GM12874 (cell line): ENCODE results near the gene TTC7B.

ENCODE experiments used
- TF ChIP-seq, protein P1 (sequence below): IDR thresholded peaks from 2 replicates; pipeline ENCODE4 v1.5.1; 2011; ENCODE audit warnings: low read depth, mild to moderate bottlenecking, control low read depth, low read length, moderate library complexity; ENCODE audit not compliant: insufficient read depth

Gene TTC7B

DNA sequence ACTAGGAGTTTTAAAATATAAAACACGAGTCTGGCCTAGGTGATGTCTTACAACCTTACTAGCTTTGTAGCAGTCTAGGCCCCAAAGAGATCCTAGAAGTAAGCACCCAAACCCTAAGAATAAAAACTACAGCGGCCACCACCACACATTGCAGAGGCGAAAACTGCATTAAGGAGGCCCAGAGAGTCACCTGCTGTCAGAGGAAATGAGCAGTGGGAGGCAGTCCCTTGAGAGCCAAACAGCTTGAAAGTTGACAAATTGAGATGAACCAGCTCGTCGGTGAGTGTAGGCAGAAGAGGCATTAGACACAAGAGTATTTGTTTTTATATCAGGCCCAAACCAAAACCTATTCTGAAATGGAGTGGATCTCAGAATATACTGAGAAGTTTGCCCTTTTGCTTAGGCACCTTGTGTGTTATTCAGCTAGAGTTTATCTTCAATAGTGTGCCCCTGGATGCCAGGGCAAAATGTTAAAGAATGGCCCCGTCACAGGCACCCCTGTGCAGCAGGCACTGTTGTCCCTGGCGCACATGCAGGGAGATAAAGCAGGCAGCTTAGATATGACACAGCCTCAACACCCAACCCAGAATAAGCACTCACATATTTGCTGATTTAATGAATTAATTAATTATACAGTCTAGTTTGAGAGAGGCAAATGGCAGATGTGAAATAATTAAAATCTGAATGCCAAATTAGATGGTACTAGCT is 56.7 kb downstream of the TTC7B start:
- TF ChIP-seq, protein P1, sequence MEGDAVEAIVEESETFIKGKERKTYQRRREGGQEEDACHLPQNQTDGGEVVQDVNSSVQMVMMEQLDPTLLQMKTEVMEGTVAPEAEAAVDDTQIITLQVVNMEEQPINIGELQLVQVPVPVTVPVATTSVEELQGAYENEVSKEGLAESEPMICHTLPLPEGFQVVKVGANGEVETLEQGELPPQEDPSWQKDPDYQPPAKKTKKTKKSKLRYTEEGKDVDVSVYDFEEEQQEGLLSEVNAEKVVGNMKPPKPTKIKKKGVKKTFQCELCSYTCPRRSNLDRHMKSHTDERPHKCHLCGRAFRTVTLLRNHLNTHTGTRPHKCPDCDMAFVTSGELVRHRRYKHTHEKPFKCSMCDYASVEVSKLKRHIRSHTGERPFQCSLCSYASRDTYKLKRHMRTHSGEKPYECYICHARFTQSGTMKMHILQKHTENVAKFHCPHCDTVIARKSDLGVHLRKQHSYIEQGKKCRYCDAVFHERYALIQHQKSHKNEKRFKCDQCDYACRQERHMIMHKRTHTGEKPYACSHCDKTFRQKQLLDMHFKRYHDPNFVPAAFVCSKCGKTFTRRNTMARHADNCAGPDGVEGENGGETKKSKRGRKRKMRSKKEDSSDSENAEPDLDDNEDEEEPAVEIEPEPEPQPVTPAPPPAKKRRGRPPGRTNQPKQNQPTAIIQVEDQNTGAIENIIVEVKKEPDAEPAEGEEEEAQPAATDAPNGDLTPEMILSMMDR = no peak

DNA sequence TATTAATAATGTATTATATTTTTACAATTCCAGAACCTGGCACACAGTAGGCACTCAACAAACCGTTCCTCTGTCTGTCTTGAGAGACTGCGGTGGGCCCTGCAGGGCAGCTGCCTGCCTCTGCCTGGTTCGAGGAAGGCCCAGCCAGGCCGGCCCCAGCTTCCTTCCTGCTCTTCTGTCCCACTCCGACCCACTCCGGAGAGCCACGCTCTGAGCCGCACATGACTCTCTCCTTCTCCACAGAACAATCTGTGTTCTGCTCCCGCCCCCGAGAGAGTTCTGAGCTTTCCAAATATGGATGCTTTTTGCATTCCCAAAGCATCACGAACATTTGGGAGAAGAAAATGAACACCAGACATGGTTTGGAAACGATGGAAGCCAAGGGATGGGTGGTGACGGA is 57.3 kb downstream of the TTC7B start:
- TF ChIP-seq, protein P1 = no peak

DNA sequence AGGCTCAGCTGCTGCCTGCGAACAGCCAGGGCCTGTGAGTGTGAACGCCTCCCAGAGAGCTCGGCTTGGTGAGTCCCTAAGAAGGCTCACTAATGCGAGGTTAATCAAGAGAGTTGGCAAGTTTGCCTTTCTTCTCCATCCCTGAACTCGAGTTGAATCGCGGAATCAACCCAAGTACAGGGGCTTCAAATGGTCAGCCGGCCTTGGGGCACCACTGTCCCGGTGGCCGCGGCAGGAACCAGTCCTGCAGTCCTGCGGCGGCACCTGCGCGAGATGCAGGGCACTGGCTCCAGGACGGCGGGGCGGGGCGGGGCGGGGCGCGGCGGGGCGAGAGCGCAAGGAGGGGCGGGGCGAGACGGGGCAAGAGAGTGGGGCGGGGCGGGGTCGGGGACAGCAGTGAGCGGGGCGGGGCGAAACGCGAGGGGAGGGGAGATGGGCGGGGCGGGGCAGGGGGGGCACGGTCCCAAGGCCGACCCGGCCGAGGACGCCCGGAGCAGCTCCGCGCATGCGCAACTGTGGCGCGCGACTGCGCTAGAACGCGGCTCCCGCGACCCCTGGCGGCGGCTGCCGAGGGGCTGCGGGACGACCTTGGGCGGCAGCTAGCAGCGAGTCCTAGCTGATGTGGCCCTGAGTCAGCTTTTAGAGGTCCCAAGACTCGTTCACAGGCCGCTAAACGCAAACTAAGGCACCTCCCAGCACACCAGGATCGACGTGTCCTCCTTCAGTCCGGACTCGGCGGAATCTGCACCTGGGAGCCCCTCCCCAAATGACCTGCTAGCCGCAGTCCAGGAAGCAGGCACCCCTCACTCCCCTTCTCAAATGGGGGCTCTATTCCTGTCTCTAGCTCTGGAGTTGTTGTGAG is 58.0 kb downstream of the TTC7B start:
- TF ChIP-seq, protein P1 = peak; percentile 97

DNA sequence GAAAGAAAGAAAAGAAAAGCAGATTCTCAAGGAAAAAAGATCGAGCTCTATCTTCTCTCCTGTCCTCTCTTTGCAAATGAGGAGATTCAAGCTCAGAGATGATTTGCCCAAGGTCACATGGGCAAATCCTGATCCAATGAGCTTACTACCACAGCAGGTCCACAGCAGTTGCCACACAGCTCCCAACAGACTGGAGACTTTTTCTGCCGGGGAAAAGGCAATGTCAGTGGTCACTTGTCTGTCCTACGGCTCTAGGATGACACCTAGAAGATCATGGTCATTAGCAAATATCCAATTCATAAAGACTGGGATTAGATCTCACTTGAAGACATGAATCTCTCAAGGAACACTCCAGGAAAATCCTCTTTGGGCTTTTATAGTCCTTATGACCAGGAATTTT is 58.8 kb downstream of the TTC7B start:
- TF ChIP-seq, protein P1 = no peak

DNA sequence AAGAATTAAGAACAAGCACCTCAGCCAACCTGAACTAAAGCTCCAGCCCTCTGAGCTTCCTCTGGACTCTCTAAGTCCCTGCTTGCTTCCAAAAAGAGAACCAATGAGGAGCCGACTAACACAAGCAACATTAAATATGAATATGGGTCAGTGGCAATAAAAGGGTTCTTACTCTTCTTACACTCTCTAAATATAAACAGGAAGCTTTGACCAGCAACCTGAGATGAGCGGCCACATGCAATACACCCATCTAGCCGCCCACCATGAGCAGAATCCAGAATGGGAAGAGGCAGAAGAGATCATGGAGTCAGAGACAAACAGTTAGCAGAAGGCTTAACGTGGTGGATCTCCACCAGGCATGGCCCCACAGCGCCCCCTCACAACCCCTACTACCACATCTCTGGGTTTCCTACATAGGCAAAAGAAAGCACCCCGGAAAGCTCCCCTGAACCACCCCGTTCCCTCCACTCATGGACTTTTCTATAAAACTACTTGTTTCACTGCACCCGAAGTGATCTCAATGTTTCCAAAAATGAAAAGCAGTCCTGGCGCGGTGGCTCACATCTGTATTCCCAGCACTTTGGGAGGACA is 59.4 kb downstream of the TTC7B start:
- TF ChIP-seq, protein P1 = no peak

DNA sequence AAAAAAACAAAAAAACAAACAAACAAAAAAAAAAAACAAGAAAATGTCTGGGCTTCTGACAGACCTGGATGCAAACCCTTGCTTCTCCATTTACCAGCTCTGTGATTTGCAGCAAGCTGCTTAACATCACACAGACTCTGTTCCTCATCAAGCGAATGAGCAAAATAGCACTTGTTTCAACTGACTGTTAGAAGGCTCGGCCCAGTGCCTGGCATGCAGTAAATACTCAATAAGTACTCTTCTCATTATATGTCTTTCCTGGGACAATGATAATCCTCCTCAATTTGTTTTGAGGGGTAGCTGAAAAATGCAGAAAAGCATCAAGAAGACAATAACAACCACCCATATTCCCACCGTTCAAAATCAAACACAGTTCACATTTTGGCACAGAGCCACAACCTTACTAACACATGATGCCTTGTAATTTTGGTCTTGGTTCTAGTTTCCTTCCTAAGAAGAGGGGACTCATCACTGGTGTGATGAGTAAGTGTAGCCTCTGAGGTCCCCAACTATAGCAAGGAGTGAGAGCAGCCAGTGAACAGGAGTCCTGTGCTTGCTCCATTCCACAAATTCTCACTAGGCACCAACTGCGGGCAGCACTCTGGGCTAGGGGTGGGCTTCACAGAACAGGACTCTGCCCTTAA is 60.4 kb downstream of the TTC7B start:
- TF ChIP-seq, protein P1 = no peak
